Keratinocyte (primary cell): ENCODE results near the gene EFNA1. TPM values are rescaled to one million over a fixed set of nuclear protein-coding genes. Genes with fewer than 3 reads are reported as not detected.

ENCODE experiments used
- DNase-seq: peaks from one replicate; pipeline ENCODE4 v3.0.0-alpha.2; 2011; ENCODE audit warnings: low read depth, missing footprints, low spot score
- FAIRE-seq: peaks from 2 replicates; lab custom pipeline; 2011; peaks lifted over from hg19 to GRCh38; lab: Jason Lieb, UNC
- H2AFZ ChIP-seq: 2 replicates; pipeline ENCODE4 v1.6.0; 2012; ENCODE audit warnings: low read length, control low read depth, inconsistent platforms; ENCODE audit not compliant: control insufficient read depth
- H3K27ac ChIP-seq: 2 replicates; pipeline ENCODE4 v1.5.1; 2011; ENCODE audit warnings: low read length; ENCODE audit not compliant: control insufficient read depth, insufficient read depth
- H3K27me3 ChIP-seq: 3 replicates; pipeline ENCODE4 v1.6.0; 2011; ENCODE audit warnings: low read length; ENCODE audit not compliant: control insufficient read depth, insufficient read depth; ENCODE audit errors: extremely low read depth
- H3K36me3 ChIP-seq, 2 experiments: 2 replicates in 1 of 2; 3 replicates in 1 of 2; pipeline ENCODE4 v1.5.1; 2011; ENCODE audit warnings: low read length in 2 of 2, mild to moderate bottlenecking in 1 of 2; ENCODE audit not compliant: control insufficient read depth in 2 of 2, insufficient read depth in 2 of 2; ENCODE audit errors: extremely low read depth in 1 of 2
- H3K4me1 ChIP-seq: 3 replicates; pipeline ENCODE4 v1.5.1; 2011; ENCODE audit warnings: low read length; ENCODE audit not compliant: control insufficient read depth, insufficient read depth; ENCODE audit errors: extremely low read depth
- H3K4me2 ChIP-seq: 3 replicates; pipeline ENCODE4 v1.6.0; 2011; ENCODE audit warnings: low read depth, low read length; ENCODE audit not compliant: control insufficient read depth, insufficient read depth; ENCODE audit errors: extremely low read depth
- H3K4me3 ChIP-seq, 3 experiments: fragments of 200-600 bp in 1 of 3; sonication (generic) in 1 of 3; 2 replicates in 2 of 3; 3 replicates in 1 of 3; pipeline ENCODE4 v1.5.1; 2011 to 2016; ENCODE audit warnings: low read length in 3 of 3, mild to moderate bottlenecking in 3 of 3, control low read depth in 2 of 3, inconsistent platforms in 1 of 3, low read depth in 1 of 3, mixed read lengths in 1 of 3, mixed run types in 1 of 3, moderate library complexity in 1 of 3; ENCODE audit not compliant: control insufficient read depth in 2 of 3, insufficient read depth in 2 of 3; ENCODE audit errors: extremely low read depth in 1 of 3
- H3K79me2 ChIP-seq: 2 replicates; pipeline ENCODE4 v1.6.0; 2012; ENCODE audit warnings: low read length; ENCODE audit not compliant: control insufficient read depth, insufficient read depth
- H3K9ac ChIP-seq: 3 replicates; pipeline ENCODE4 v1.6.0; 2011; ENCODE audit warnings: low read length; ENCODE audit not compliant: control insufficient read depth, insufficient read depth; ENCODE audit errors: extremely low read depth
- H3K9me1 ChIP-seq: 3 replicates; pipeline ENCODE4 v1.6.0; 2011; ENCODE audit warnings: low read length; ENCODE audit not compliant: control insufficient read depth, insufficient read depth; ENCODE audit errors: extremely low read depth
- H3K9me3 ChIP-seq: 2 replicates; pipeline ENCODE4 v1.5.1; 2012; ENCODE audit warnings: low read depth, low read length; ENCODE audit not compliant: control insufficient read depth
- H4K20me1 ChIP-seq: 3 replicates; pipeline ENCODE4 v1.6.0; 2011; ENCODE audit warnings: low read length; ENCODE audit not compliant: control insufficient read depth, insufficient read depth; ENCODE audit errors: extremely low read depth
- CTCF ChIP-seq, 3 experiments: IDR thresholded peaks in 1 of 3; conservative IDR thresholded peaks in 1 of 3; optimal IDR thresholded peaks in 1 of 3; 2 replicates in 2 of 3; 3 replicates in 1 of 3; pipeline versions ENCODE3 to v1.5.1; 2011; ENCODE audit warnings: low read length in 3 of 3, mild to moderate bottlenecking in 3 of 3, moderate library complexity in 2 of 3, control low read depth in 1 of 3, inconsistent platforms in 1 of 3; ENCODE audit not compliant: insufficient read depth in 2 of 3; ENCODE audit errors: extremely low read depth in 1 of 3
- EZH2 ChIP-seq: IDR thresholded peaks from one replicate; pipeline ENCODE4 v1.6.1; 2012; ENCODE audit warnings: inconsistent platforms, mild to moderate bottlenecking, low read length, moderate library complexity
- dilution Hi-C: fragments of 300-500 bp; cut with MboI; formaldehyde crosslinking; loops from one replicate; pipeline ENCODE4 v1.7.0; 2020; ENCODE audit warnings: low sequenced_read_pairs; ENCODE audit not compliant: extremely low pct_ligation_motif_present
- polyA plus RNA-seq, 5 experiments: library from polyadenylated mRNA; depleted of rRNA in 3 of 5; stranded (reverse) in 3 of 5; stranded (forward) in 1 of 5; unstranded in 1 of 5; fragments of >200 nt; gene quantifications; 1 replicate in 1 of 5; 2 replicates in 3 of 5; 3 replicates in 1 of 5; pipeline versions ENCODE4 v1.2.1 to v1.2.3, GENCODE V29; 2011 to 2012; ENCODE audit warnings: missing spikeins in 2 of 5, low read depth in 1 of 5, low replicate concordance in 1 of 5

EFNA1 gene
- polyA plus RNA-seq, 1 donor (not counting 4 experiments of a cell fraction or from before 2014, with no cell fraction given): 77.5 TPM

DNA sequence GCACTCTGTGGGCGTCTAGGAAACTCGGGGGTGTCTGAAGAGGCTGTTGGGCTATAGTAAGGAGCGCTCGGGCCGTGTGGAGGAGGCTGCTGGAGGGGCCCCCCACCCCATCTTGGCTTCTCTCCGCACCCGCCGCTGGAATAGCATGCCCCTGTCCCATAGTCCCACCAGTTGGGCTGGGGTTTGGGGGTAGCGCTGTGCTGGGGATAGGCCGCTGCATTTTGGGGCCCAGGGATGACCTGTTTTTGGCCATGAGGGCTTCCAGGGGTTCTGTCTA, 48.5 kb upstream of the EFNA1 start:
- no peak overlapping the region for H2AFZ ChIP-seq
- H3K9me1 ChIP-seq: no peaks in the 10 kb centered on the region
- dilution Hi-C loops: no loop called here
- H3K4me1 ChIP-seq: peaks cover 49% of the 10 kb centered on the region
- H3K36me3 ChIP-seq: no peaks in the 10 kb centered on the region
- no peaks in the 10 kb centered on the region for H4K20me1 ChIP-seq
- no peaks in the 10 kb centered on the region for H3K9me3 ChIP-seq
- no peak for TF ChIP-seq EZH2
- no peak for FAIRE-seq
- H3K27ac ChIP-seq: no peak overlapping the region
- H3K9ac ChIP-seq: peak overlapping the region; percentile 41
- peak overlapping the region; percentile 78 for H3K4me2 ChIP-seq
- no peak for DNase-seq
- H3K27me3 ChIP-seq: peaks cover 38% of the 10 kb centered on the region
- no peaks in the 10 kb centered on the region for H3K79me2 ChIP-seq
- H3K4me3 ChIP-seq: peak overlapping the region; percentile 51 to 69 (median 64)

- H2AFZ ChIP-seq: no peak overlapping the region
- peaks cover 38% of the 10 kb centered on the region for H3K27me3 ChIP-seq
- H3K27ac ChIP-seq: no peak overlapping the region
Observed at GRCh38 chr1:155079487-155080311, 48.0 kb upstream of the EFNA1 start.

More at GRCh38 chr1:155079487-155080311, 48.0 kb upstream of the EFNA1 start:
- H3K4me3 ChIP-seq: peak overlapping the region; percentile 51 to 69 (median 64)
- TF ChIP-seq EZH2 (peak; percentile 86), CTCF (optimal IDR thresholded peaks at IDR 0.05 in 1 of 3, IDR thresholded peaks at IDR 0.05 in 1 of 3, conservative IDR thresholded peaks at IDR 0.05 in 1 of 3; ENCODE audit: extremely low read depth in 1 of 3, insufficient read depth in 2 of 3, low read length in 3 of 3) (no peak)
- H3K36me3 ChIP-seq: no peaks in the 10 kb centered on the region
- DNase-seq (no peak), FAIRE-seq (no peak)
- no peaks in the 10 kb centered on the region for H3K9me1 ChIP-seq
- peak overlapping the region; percentile 41 for H3K9ac ChIP-seq
- H4K20me1 ChIP-seq: no peaks in the 10 kb centered on the region
- H3K9me3 ChIP-seq: no peaks in the 10 kb centered on the region
- H3K4me2 ChIP-seq: peak overlapping the region; percentile 78
- H3K4me1 ChIP-seq: peaks cover 54% of the 10 kb centered on the region
- no peaks in the 10 kb centered on the region for H3K79me2 ChIP-seq
- dilution Hi-C loops: no loop called here
